Measurements from ENCODE around the gene HPS6. TPM values are rescaled to one million over a fixed set of nuclear protein-coding genes. Genes with fewer than 3 reads are reported as not detected.

HPS6 gene
- total RNA-seq, 1 donor from 2014 or later, result 29.7 TPM

DNA sequence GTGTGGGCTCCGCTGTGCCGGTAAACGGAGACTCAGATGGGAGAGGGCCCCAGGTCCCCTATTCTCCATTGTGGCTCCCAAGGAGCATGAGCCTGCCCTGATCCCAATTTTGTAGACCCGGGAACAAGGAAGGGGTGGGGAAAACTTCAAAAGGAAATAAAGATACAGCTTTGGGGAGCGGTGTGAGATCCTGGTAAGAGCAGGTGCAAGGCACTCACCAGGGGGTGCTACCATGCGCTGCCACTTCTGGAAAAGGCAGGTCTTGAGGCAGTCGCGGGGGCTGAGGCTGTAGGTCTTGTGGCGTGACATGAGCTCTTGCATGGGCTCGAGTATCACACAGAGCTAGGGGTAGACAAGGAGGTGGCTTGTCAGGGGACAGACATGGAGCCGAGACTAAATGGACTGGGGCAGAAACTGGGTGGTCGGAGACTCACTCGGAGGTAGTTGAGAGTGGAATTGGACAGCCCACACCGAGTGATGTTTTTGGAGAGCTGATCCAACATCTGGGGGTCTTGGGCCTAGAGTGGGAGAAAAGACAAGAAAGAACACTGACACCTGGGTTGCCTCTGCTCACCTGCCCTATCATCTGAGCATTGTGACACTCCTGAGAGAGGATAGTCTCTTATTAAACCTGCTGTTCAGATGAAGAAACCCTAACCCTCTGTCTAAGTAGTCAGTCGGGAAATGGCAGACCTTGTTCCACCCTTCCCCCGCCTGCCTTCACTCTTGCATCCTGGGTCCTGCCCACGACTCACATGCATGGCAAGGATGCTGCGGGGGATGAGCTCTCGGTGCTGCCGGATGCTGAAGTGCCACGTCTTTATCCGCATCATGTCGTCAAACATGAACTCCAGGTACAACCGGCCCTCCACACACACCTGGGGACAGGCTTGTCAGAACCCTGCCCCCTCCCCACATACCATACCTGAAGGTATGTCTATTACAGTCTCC lies 44.3 kb downstream of the HPS6 start:
- DNase-seq (ENCODE audit: extremely low spot score in 2 of 2), result no peak
- intact Hi-C loops (cut with DNase I), result no loop called here
- TF ChIP-seq, protein P1, sequence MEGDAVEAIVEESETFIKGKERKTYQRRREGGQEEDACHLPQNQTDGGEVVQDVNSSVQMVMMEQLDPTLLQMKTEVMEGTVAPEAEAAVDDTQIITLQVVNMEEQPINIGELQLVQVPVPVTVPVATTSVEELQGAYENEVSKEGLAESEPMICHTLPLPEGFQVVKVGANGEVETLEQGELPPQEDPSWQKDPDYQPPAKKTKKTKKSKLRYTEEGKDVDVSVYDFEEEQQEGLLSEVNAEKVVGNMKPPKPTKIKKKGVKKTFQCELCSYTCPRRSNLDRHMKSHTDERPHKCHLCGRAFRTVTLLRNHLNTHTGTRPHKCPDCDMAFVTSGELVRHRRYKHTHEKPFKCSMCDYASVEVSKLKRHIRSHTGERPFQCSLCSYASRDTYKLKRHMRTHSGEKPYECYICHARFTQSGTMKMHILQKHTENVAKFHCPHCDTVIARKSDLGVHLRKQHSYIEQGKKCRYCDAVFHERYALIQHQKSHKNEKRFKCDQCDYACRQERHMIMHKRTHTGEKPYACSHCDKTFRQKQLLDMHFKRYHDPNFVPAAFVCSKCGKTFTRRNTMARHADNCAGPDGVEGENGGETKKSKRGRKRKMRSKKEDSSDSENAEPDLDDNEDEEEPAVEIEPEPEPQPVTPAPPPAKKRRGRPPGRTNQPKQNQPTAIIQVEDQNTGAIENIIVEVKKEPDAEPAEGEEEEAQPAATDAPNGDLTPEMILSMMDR (IDR thresholded peaks at IDR 0.05), result no peak
- TF ChIP-seq POLR2A (IDR thresholded peaks at IDR 0.05) (no peak), POLR2AphosphoS5 (IDR thresholded peaks at IDR 0.05; ENCODE audit: insufficient read depth in 1 of 2, low read depth in 1 of 2) (no peak)

DNA sequence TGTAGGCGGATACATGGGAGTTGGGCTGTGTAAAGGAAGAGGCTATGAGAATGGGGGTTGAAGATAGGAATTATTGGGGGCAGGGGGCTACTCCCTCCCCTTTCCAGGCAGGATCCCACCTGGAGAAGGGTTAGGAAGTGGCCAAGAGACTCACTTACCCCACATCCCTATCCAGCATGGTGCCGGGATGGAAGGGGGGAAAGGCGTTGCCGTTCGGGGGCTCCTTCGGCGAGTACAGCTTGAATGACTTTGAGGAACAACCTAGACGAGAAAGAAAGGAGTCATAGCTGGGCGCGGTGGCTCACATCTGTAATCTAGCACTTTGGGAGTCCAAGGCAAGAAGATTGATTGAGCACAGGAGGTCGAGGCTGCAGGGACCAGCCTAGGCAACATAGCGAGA lies 46.1 kb downstream of the HPS6 start:
- H3K36me3 ChIP-seq, result peaks cover 5 to 47% of the 10 kb centered on the region in 2 donors
- peaks cover 47% of the 10 kb centered on the region for H3K4me1 ChIP-seq
- DNase-seq (ENCODE audit: extremely low spot score in 2 of 2), result no peak
- intact Hi-C loops (cut with DNase I), result no loop called here
- H3K27me3 ChIP-seq, result no peaks in the 10 kb centered on the region
- no peak overlapping the region for H3K4me3 ChIP-seq
- H3K27ac ChIP-seq, result no peak overlapping the region
- no peaks in the 10 kb centered on the region for H3K9me3 ChIP-seq
- TF ChIP-seq POLR2A (IDR thresholded peaks at IDR 0.05) (no peak), POLR2AphosphoS5 (IDR thresholded peaks at IDR 0.05; ENCODE audit: insufficient read depth in 1 of 2, low read depth in 1 of 2) (no peak)
- TF ChIP-seq, protein P1 (IDR thresholded peaks at IDR 0.05), result no peak

More for the DNA sequence above, 44.3 kb downstream of the HPS6 start:
- Histone ChIP-seq H3K4me1 (peaks cover 34% of the 10 kb centered on the region), H3K9me3 (no peaks in the 10 kb centered on the region), H3K27ac (no peak overlapping the region), H3K27me3 (no peaks in the 10 kb centered on the region), H3K36me3 (peaks cover 5 to 47% of the 10 kb centered on the region in 2 donors), H3K4me3 (no peak overlapping the region)

DNA sequence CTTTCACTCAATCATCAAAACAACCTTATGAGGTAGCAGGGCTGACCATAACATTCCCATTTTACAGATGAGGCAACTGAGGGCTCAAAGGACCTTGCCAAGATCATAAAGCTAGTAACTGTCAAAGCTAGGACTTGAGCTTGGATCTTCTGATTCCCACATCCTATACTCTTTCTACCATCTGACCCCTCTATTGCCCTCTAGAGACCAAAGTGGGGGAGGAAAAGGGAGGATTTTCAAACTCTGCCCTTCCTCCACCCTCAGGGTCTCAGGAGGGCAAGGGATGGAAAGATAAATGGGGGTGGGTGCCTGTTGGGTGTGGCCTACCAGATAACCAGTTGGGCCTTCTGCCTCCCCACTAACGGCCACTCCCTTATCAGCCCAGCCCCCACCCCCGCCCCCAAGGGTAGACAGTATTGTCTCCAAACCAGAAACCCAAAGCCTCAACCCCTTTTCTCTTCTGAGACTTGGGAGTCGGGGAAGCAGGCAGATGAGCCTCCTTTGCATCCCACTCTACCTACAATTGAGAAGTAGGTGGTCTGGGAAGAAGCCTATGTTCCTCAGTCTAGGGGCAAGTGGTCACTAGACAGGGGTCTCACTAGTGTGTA lies 47.2 kb downstream of the HPS6 start:
- H3K27ac ChIP-seq, result peak overlapping the region; percentile 95
- TF ChIP-seq, protein P1 (IDR thresholded peaks at IDR 0.05), result no peak
- TF ChIP-seq POLR2AphosphoS5 (IDR thresholded peaks at IDR 0.05; ENCODE audit: insufficient read depth in 1 of 2, low read depth in 1 of 2) (no peak), POLR2A (IDR thresholded peaks at IDR 0.05) (no peak)
- H3K36me3 ChIP-seq, result peaks cover 5 to 40% of the 10 kb centered on the region in 2 donors
- no peaks in the 10 kb centered on the region for H3K9me3 ChIP-seq
- no peak for DNase-seq (ENCODE audit: extremely low spot score in 2 of 2)
- no peak overlapping the region for H3K4me3 ChIP-seq
- H3K27me3 ChIP-seq, result no peaks in the 10 kb centered on the region
- H3K4me1 ChIP-seq, result peaks cover 58% of the 10 kb centered on the region
- intact Hi-C loops (cut with DNase I), result no loop called here

DNA sequence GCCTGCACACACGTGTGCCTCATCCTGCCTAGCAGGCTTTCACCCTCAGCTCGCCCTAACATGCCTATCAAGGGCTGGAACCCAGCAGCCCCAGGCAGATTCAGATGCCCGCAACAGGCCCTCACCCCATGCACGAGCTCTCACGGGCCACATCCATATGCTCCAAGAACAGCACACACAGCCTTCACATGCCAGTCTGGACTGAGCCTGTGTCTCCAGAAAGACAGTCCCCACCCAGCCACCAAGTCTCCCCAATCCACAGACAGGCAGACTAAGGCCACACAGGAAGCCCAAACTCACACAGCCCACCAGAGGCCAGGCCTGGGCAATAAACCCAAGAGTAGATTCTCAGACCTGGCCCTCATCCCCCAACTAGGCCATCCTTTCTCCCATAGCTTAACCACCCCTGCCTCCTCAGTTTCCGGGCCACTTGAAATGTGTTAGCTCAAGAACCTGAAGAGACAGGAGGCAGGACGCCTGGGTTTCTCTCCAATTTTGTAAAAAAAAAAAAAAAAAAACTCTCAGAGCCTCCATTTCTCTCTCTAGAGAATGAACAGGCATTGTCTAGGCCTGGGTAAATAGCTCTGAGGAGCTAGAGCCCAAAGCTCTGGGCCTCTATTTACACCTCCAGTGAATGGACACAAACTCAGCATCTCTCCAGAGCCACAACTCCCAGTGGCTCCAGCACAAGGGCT lies 48.3 kb downstream of the HPS6 start:
- intact Hi-C loops (cut with DNase I), result no loop called here
- no peak for TF ChIP-seq POLR2AphosphoS5 (IDR thresholded peaks at IDR 0.05; ENCODE audit: insufficient read depth in 1 of 2, low read depth in 1 of 2)
- peaks cover 5 to 30% of the 10 kb centered on the region in 2 donors for H3K36me3 ChIP-seq
- H3K9me3 ChIP-seq, result no peaks in the 10 kb centered on the region
- H3K27me3 ChIP-seq, result no peaks in the 10 kb centered on the region
- H3K4me1 ChIP-seq, result peaks cover 69% of the 10 kb centered on the region
- no peak for DNase-seq (ENCODE audit: extremely low spot score in 2 of 2)
- H3K27ac ChIP-seq, result peak overlapping the region; percentile 95
- peak overlapping the region; percentile 46 to 72 for H3K4me3 ChIP-seq
